Measurements from ENCODE around the gene KLK7.

KLK7 gene

DNA sequence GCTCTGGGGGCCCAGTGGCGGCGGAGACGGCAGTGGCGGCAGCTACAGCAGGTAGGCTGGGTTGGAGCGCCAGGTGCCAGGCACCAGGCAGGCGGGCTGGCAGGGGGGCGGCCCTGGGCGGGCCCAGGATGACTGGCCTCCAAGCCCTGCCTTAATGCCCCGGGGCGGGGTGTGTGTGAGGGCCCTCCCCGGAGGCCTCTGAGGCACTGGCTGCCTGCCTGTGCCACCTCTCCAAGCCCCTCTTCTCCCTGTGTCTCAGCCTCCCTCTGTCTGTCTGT lies 42.8 kb upstream of the KLK7 start, which contains the start of gene KLK11:
TSS of gene KLK11 (minus strand) at position 63 of the 278 bp plus-strand sequence. CDS start 985 bp downstream, outside the sequence.
- no peak for TF ChIP-seq TAF1 (IDR thresholded peaks at IDR 0.05; ENCODE audit: low read depth)
- TF ChIP-seq EGR1 (IDR thresholded peaks at IDR 0.05), result no peak
- no peak for TF ChIP-seq FOXM1 (IDR thresholded peaks at IDR 0.05; ENCODE audit: borderline replicate concordance, low read depth)

DNA sequence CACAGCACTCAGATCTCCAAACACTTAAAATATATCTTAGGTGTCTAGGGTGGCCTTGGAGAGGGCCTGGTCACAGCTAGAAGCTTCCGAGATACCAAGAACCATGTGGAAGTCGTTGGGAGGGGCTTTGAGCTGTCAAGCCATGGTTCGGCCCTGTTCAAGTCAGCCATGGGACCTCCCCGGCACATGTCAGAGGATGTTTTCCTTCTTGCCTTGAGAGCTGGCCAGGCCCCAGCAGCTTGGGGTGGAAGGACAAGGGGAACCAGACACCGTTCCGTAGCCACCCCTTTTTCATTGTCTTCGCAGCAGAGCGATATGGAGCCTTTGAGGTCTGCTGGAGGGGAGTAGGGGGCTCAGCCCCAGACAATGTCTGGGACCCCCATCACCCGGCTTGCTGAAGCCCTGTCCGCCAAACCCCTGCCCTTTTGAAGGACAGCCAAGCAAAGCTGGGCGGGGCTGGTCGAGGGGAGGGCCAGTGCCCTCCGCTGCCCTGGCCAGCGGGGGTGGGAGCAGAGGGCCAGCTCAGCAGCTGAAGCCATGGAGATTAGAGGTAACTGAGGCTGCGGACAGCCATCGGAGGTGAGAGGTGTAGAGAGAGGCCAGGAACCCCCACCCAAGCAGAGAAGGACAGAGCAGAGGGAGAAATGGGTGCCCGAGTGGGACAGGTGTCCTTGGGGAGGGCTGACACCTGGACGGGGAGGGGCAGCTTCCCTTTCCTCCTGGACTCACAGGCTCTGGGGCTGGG lies 42.3 kb upstream of the KLK7 start:
- TF ChIP-seq RAD21 (IDR thresholded peaks at IDR 0.05; ENCODE audit: low read depth) (no peak), ZBTB7A (IDR thresholded peaks at IDR 0.05; ENCODE audit: low read depth) (no peak), TAF1 (IDR thresholded peaks at IDR 0.05; ENCODE audit: low read depth) (no peak), YY1 (IDR thresholded peaks at IDR 0.05; ENCODE audit: low read depth) (no peak), TEAD4 (IDR thresholded peaks at IDR 0.05) (no peak), EP300 (IDR thresholded peaks at IDR 0.05; ENCODE audit: borderline replicate concordance) (no peak), NFIC (IDR thresholded peaks at IDR 0.05) (no peak), REST (IDR thresholded peaks at IDR 0.05; ENCODE audit: low read depth) (no peak), FOXM1 (IDR thresholded peaks at IDR 0.05; ENCODE audit: borderline replicate concordance, low read depth) (no peak), CEBPB (IDR thresholded peaks at IDR 0.05) (no peak)
- TF ChIP-seq, protein P1, sequence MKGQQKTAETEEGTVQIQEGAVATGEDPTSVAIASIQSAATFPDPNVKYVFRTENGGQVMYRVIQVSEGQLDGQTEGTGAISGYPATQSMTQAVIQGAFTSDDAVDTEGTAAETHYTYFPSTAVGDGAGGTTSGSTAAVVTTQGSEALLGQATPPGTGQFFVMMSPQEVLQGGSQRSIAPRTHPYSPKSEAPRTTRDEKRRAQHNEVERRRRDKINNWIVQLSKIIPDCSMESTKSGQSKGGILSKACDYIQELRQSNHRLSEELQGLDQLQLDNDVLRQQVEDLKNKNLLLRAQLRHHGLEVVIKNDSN (IDR thresholded peaks at IDR 0.05), result no peak
- TF ChIP-seq, protein P2, sequence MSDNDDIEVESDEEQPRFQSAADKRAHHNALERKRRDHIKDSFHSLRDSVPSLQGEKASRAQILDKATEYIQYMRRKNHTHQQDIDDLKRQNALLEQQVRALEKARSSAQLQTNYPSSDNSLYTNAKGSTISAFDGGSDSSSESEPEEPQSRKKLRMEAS (IDR thresholded peaks at IDR 0.05), result no peak

GRCh38 chr19:51025401-51025800 lies 41.7 kb upstream of the KLK7 start:
- no peak for TF ChIP-seq CREB1 (IDR thresholded peaks at IDR 0.05; ENCODE audit: low read depth)
- no peak for TF ChIP-seq ZBTB7A (IDR thresholded peaks at IDR 0.05; ENCODE audit: low read depth)
- no peak for TF ChIP-seq YY1 (IDR thresholded peaks at IDR 0.05; ENCODE audit: low read depth)

DNA sequence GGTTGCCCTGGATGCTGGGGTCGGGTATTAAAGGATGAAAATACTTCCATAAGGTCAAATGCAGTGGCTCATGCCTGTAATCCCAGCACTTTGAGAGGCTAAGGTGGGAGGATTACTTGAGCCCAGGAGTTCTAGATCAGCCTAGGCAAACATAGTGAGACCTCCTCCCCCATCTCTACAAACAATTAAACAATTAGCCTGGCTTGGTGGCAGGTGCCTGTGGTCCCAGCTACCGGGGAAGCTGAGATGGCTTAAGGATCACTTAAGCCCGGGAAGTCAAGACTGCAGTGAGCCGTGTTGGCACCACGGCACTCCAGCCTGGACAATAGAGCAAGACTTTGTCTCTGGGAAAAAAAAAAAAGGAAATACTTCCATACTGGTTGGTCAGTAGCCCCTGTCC lies 41.2 kb upstream of the KLK7 start:
- TF ChIP-seq TCF12 (IDR thresholded peaks at IDR 0.05; ENCODE audit: low read depth), result no peak

DNA sequence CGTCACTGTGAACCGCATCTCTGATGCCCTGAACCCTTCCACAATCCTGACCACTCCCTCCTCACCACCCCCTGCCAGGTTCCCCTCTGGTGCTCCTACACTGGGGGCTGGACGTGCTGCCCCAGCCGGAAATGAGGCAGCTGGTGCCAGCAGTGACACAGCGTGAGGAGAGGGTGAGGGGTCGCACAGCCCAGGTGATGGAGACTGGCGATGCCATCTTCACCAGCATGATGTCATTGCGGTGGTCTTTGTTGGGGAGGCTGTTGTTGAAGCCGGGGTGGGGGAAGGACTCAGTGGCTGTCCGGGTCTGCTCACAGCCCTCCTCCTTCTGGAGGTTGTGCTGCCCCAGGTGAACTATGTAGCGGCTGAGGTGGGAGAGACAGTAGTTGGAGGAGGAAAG lies 40.2 kb upstream of the KLK7 start:
- no peak for TF ChIP-seq CEBPB (IDR thresholded peaks at IDR 0.05)
- TF ChIP-seq, protein P1 (IDR thresholded peaks at IDR 0.05), result no peak
- TF ChIP-seq TAF1 (IDR thresholded peaks at IDR 0.05; ENCODE audit: low read depth), result no peak
- no peak for TF ChIP-seq EGR1 (IDR thresholded peaks at IDR 0.05)
- no peak for TF ChIP-seq NFIC (IDR thresholded peaks at IDR 0.05)
- no peak for TF ChIP-seq EP300 (IDR thresholded peaks at IDR 0.05; ENCODE audit: borderline replicate concordance)
- TF ChIP-seq TEAD4 (IDR thresholded peaks at IDR 0.05), result no peak
- no peak for TF ChIP-seq CREB1 (IDR thresholded peaks at IDR 0.05; ENCODE audit: low read depth)
- TF ChIP-seq ZBTB7A (IDR thresholded peaks at IDR 0.05; ENCODE audit: low read depth), result no peak
- TF ChIP-seq, protein P2 (IDR thresholded peaks at IDR 0.05), result no peak
- TF ChIP-seq TCF12 (IDR thresholded peaks at IDR 0.05; ENCODE audit: low read depth), result no peak
- TF ChIP-seq FOXM1 (IDR thresholded peaks at IDR 0.05; ENCODE audit: borderline replicate concordance, low read depth), result no peak
- no peak for TF ChIP-seq REST (IDR thresholded peaks at IDR 0.05; ENCODE audit: low read depth)
- no peak for TF ChIP-seq YY1 (IDR thresholded peaks at IDR 0.05; ENCODE audit: low read depth)
- TF ChIP-seq RAD21 (IDR thresholded peaks at IDR 0.05; ENCODE audit: low read depth), result no peak

DNA sequence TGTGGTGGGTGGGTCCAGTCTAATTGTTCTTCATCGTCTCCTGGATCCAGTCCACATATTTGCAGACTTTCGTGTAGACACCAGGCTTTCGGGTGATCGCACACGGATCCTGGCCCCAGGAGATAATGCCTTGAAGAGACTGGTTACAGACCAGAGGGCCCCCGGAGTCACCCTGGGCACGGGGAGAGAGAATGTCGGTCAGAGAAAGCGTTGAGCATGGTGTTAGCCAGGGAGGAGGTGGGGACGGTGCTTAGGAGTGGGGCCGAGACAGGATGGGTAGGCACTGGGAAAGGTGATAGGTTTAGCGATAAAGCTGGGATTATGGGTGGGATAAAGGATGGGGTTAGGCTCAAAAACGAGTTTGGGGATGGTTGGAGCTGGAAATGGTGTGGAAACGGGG lies 38.8 kb upstream of the KLK7 start:
- TF ChIP-seq NFIC (IDR thresholded peaks at IDR 0.05), result no peak
- TF ChIP-seq, protein P1 (IDR thresholded peaks at IDR 0.05), result no peak
- TF ChIP-seq FOXM1 (IDR thresholded peaks at IDR 0.05; ENCODE audit: borderline replicate concordance, low read depth), result no peak
- TF ChIP-seq EGR1 (IDR thresholded peaks at IDR 0.05), result no peak
- TF ChIP-seq EP300 (IDR thresholded peaks at IDR 0.05; ENCODE audit: borderline replicate concordance), result no peak
- no peak for TF ChIP-seq RAD21 (IDR thresholded peaks at IDR 0.05; ENCODE audit: low read depth)
- no peak for TF ChIP-seq ZBTB7A (IDR thresholded peaks at IDR 0.05; ENCODE audit: low read depth)
- no peak for TF ChIP-seq REST (IDR thresholded peaks at IDR 0.05; ENCODE audit: low read depth)
- TF ChIP-seq CREB1 (IDR thresholded peaks at IDR 0.05; ENCODE audit: low read depth), result no peak
- TF ChIP-seq CEBPB (IDR thresholded peaks at IDR 0.05), result no peak
- TF ChIP-seq YY1 (IDR thresholded peaks at IDR 0.05; ENCODE audit: low read depth), result no peak
- no peak for TF ChIP-seq TEAD4 (IDR thresholded peaks at IDR 0.05)
- no peak for TF ChIP-seq TAF1 (IDR thresholded peaks at IDR 0.05; ENCODE audit: low read depth)
- TF ChIP-seq, protein P2 (IDR thresholded peaks at IDR 0.05), result no peak
- no peak for TF ChIP-seq TCF12 (IDR thresholded peaks at IDR 0.05; ENCODE audit: low read depth)

Data from Ishikawa (cell line).